Esophagus squamous epithelium (tissue), 5 donors: ENCODE data around the gene PRICKLE3. TPM values are rescaled to one million over a fixed set of nuclear protein-coding genes. Genes with fewer than 3 reads are reported as not detected.

Experiments
- DNase-seq: peaks from one replicate; lab custom pipeline; 2025; lab: John Stamatoyannopoulos, UW
- H3K27ac ChIP-seq, 4 donors: fragments of 200-600 bp; sonication (generic); one replicate each; pipeline ENCODE4 v1.5.1; 2016 to 2019; ENCODE audit warnings: mild to moderate bottlenecking in 1 of 4
- H3K27me3 ChIP-seq, 4 donors: fragments of 200-600 bp; sonication (generic); 1 replicate in 3 of 4; 2 replicates in 1 of 4; pipeline versions ENCODE4 v1.5.1 to v1.6.0; 2017 to 2021; ENCODE audit warnings: antibody characterized with exemption in 1 of 4
- H3K36me3 ChIP-seq, 3 donors: fragments of 200-600 bp; sonication (generic); one replicate each; pipeline ENCODE4 v1.5.1; 2016 to 2019
- H3K4me1 ChIP-seq, 3 donors: fragments of 200-600 bp; sonication (generic); one replicate each; pipeline ENCODE4 v1.5.1; 2017 to 2019
- H3K4me3 ChIP-seq, 4 donors: fragments of 200-600 bp; sonication (generic); 1 replicate in 3 of 4; 2 replicates in 1 of 4; pipeline ENCODE4 v1.5.1; 2016 to 2019; ENCODE audit warnings: mild to moderate bottlenecking in 2 of 4, moderate library complexity in 1 of 4
- H3K9me3 ChIP-seq, 3 donors: fragments of 200-600 bp; sonication (generic); one replicate each; pipeline ENCODE4 v1.5.1; 2016 to 2019
- POLR2A ChIP-seq, 4 donors: fragments of 450-650 bp; IDR thresholded peaks; one replicate each; pipeline ENCODE4 v1.6.1; 2017; ENCODE audit warnings: antibody characterized with exemption in 4 of 4, mild to moderate bottlenecking in 4 of 4, moderate library complexity in 3 of 4
- WGBS, 2 donors: methylation state at CpG; one replicate each; pipeline ENCODE4 v1.1.5; 2018; 5-methylcytosine and 5-hydroxymethylcytosine counted together
- intact Hi-C: fragments of 100-400 bp; cut with DNase I; formaldehyde crosslinking; loops from one replicate; pipeline ENCODE4 v1.15.0; 2022
- total RNA-seq, 4 donors: library from RNA; depleted of rRNA; stranded (reverse); fragments of >200 nt; gene quantifications; one replicate each; pipeline ENCODE4 v1.1.0, GENCODE V29; 2016
- TF ChIP-seq, protein P1 (sequence below), 6 experiments: fragments of 450-650 bp in 4 of 6; fragments of 200-600 bp in 2 of 6; sonication (generic) in 2 of 6; IDR thresholded peaks; one replicate each; pipeline ENCODE4 v1.5.1; 2016 to 2019; ENCODE audit warnings: antibody characterized with exemption in 6 of 6, mild to moderate bottlenecking in 4 of 6, moderate library complexity in 4 of 6
- donor health status: DM: yes; HTN: yes; CAD: no.

PRICKLE3 gene
- total RNA-seq, 4 donors from 2014 or later, result 15.7 to 33.8 (median 19.9) TPM

DNA sequence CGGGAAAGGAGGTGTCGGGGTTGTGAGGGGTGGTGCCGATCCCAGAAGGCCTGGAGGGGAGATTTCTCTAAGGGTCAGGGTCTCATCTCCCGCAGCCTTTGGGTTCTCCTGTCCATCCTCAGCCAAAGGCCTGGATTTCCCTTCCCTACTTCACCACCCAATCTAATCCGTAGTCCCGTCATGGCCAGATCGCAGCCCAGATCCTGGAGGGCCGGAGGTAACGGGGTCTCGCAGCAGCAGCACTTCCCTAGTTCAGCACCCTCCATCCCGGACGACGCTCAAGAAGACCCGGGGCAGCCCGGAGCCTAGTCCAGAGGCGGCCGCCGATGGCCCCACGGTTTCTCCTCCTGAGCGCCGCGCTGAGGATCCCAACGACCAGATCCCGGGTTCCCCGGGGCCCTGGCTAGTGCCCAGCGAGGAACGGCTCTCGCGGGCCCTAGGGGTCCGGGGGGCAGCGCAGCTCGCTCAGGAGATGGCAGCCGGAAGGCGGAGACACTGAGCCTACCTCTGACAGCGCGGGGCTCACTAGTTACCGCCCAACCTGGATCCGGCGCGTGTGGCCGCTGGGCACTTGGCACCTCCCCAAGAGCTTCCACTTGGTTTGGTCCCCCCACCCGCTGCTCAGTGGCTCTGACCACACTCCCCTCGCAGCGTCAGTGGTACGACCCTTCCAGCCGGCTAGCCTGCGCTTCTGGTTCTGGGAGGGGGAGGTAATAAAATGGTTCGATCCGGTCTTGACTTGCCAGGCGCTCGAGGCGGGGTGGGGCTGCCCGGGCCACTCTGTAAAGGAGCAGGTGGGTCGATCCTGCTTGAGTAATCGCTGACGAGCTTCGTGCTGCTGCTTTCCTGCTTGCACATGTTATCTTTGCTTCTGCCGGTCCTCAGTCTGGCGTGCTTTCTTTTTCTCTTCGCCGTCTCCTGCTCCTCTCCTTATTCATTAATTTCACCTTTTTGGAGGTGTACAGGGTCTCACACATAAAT, 20.0 kb downstream of the PRICKLE3 start:
- Histone ChIP-seq H3K27ac (peak overlapping the region; percentile 89 to 95 (median 90)), H3K4me3 (peak overlapping the region; percentile 39 to 67 (median 49)), H3K4me1 (peaks cover 0 to 53% (median 14%) of the 10 kb centered on the region in 3 donors), H3K9me3 (no peaks in the 10 kb centered on the region), H3K27me3 (no peaks in the 10 kb centered on the region), H3K36me3 (no peaks in the 10 kb centered on the region)
- DNase-seq, result peak; percentile 37
- peak in 1 of 4 donors; percentile 64 for TF ChIP-seq POLR2A (IDR thresholded peaks at IDR 0.05)
- TF ChIP-seq, protein P1, sequence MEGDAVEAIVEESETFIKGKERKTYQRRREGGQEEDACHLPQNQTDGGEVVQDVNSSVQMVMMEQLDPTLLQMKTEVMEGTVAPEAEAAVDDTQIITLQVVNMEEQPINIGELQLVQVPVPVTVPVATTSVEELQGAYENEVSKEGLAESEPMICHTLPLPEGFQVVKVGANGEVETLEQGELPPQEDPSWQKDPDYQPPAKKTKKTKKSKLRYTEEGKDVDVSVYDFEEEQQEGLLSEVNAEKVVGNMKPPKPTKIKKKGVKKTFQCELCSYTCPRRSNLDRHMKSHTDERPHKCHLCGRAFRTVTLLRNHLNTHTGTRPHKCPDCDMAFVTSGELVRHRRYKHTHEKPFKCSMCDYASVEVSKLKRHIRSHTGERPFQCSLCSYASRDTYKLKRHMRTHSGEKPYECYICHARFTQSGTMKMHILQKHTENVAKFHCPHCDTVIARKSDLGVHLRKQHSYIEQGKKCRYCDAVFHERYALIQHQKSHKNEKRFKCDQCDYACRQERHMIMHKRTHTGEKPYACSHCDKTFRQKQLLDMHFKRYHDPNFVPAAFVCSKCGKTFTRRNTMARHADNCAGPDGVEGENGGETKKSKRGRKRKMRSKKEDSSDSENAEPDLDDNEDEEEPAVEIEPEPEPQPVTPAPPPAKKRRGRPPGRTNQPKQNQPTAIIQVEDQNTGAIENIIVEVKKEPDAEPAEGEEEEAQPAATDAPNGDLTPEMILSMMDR (IDR thresholded peaks at IDR 0.05), result peak in 5 of 6 experiments; percentile 14 to 43 (median 18)
- WGBS, 2 donors, result 5 to 52% methylated on average over 4 to 36 of the region's 61 CpGs
- intact Hi-C loops, result no loop called here

DNA sequence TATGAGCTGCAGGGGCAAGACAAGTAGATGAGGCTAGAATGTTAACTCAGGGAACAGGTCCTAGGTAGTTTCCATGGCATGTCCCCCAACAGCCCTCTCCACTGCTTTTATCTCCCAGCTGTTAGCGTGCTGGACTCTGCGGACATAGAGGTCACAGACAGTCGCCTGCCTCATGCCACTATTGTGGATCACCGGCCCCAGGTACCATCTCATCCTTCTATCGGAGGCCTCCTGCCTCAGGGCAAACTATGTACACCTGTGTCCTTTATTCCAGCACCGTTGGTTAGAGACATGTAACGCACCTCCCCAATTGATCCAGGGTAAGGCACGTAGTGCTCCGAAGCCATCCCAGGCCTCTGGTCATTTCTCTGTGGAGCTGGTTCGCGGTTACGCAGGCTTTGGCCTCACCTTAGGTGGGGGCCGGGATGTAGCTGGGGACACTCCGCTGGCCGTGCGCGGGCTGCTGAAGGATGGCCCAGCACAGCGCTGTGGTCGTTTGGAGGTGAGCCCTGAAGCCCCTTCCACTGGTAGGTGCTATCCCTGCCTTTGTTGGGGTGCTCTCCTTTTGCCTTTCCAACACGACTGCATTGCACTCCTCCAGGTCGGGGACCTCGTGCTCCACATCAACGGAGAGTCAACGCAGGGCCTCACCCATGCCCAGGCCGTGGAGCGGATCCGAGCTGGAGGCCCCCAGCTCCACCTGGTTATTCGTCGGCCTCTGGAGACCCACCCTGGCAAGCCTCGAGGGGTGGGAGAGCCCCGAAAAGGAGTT, 21.4 kb downstream of the PRICKLE3 start:
- Histone ChIP-seq H3K9me3 (no peaks in the 10 kb centered on the region), H3K27me3 (no peaks in the 10 kb centered on the region), H3K4me1 (peaks cover 0 to 50% (median 14%) of the 10 kb centered on the region in 3 donors), H3K36me3 (no peaks in the 10 kb centered on the region), H3K4me3 (no peak overlapping the region), H3K27ac (peak overlapping the region; percentile 89 to 97 (median 93))
- TF ChIP-seq POLR2A (IDR thresholded peaks at IDR 0.05), result no peak
- TF ChIP-seq, protein P1 (IDR thresholded peaks at IDR 0.05), result no peak
- intact Hi-C loops, result no loop called here
- 75 to 88% methylated on average over 3 to 6 of the region's 31 CpGs for WGBS, 2 donors
- no peak for DNase-seq

DNA sequence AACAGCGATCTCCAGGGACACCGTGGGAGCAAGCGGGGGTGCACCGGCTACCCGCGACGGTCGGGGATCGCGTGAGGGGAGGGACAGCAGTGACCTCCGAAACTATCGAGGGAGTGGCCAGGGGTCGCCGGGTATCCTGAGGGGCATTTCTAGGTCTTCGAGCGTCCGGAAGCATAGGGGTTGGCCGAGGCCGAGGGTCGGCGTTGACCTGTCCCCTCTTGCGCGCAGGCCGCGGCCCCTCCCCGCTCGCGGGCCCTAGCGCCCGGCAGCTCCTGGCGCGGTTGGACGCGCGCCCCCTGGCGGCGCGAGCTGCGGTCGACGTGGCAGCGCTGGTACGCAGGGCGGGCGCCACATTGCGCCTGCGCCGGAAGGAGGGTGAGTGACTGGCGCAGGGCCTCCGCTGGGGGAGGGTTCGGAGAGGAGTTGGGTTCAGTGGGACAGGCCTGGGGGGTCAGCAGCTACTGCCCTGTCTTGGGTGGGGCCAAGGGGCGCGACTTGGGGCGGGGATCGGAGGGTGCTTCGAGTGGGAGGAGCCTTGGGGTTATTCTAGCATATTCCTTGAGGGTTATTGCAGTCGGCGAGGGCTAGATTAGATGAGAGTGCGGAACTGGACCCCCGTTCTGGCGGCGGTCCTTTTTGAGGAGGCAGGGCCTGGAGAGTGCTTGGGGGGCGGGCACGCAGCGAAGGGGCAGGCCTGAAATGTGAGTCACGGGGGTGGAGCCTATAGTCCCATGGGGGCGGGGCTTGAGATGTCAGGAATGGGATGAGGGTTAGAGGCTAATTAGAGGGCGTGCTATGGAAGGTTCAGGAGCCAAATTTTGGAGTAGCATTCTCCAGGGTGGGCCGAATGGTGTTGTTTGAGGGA, 22.4 kb downstream of the PRICKLE3 start:
- no peak for DNase-seq
- intact Hi-C loops, result no loop called here

DNA sequence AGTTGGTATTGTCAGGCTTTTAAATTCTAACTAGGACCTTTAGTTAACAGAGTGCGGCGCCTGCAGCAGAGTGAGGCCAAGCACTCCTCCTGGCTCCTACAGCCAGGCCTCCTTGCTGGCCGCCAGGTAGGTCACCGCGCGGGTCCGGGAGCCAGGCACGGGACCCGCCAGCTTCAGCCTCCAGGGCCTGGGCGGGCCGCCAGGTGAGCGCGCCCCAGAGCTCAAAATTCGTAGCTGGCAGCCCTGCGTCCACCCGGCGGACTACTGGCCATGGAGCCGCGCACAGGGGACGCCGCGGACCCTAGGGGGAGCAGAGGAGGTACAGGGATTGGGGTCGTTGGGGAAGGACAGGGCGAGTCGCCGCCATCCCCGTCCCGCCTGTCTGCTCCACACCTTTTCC, 23.6 kb downstream of the PRICKLE3 start, which contains the start of gene MAGIX:
TSS of gene MAGIX (plus strand) at position 139 of the 400 bp plus-strand sequence. CDS start at position 271, 132 bp downstream.
- H3K4me1 ChIP-seq, result peaks cover 0 to 33% (median 10%) of the 10 kb centered on the region in 3 donors
- H3K4me3 ChIP-seq, result peak within 1 kb of the TSS; percentile 35 to 68 (median 48)
- peak within 1 kb of the TSS; percentile 86 to 97 (median 93) for H3K27ac ChIP-seq
- no peaks in the 10 kb centered on the region for H3K27me3 ChIP-seq
- 67% methylated on average over 6 of the region's 28 CpGs; no CpG with 5 or more reads in 1 of the 2 donors for WGBS, 2 donors
- H3K9me3 ChIP-seq, result no peaks in the 10 kb centered on the region
- TF ChIP-seq, protein P1 (IDR thresholded peaks at IDR 0.05), result no peak
- no peak for TF ChIP-seq POLR2A (IDR thresholded peaks at IDR 0.05)
- no peak for DNase-seq
- intact Hi-C loops, result no loop called here
- no peaks in the 10 kb centered on the region for H3K36me3 ChIP-seq

More for the DNA sequence above, 22.4 kb downstream of the PRICKLE3 start:
- Histone ChIP-seq H3K27ac (peak overlapping the region; percentile 86 to 97 (median 93)), H3K9me3 (no peaks in the 10 kb centered on the region), H3K4me3 (peak overlapping the region; percentile 35 to 68 (median 48)), H3K36me3 (no peaks in the 10 kb centered on the region), H3K4me1 (peaks cover 0 to 44% (median 14%) of the 10 kb centered on the region in 3 donors), H3K27me3 (no peaks in the 10 kb centered on the region)
- TF ChIP-seq POLR2A (IDR thresholded peaks at IDR 0.05), result peak in 3 of 4 donors; percentile 31 to 78 (median 55)
- TF ChIP-seq, protein P1 (IDR thresholded peaks at IDR 0.05), result peak; percentile 52 to 96 (median 91)
- 2 to 39% methylated on average over 6 to 56 of the region's 69 CpGs for WGBS, 2 donors
